ENCODE measurements around the gene CDKN2C. TPM values are rescaled to one million over a fixed set of nuclear protein-coding genes. Genes with fewer than 3 reads are reported as not detected.

Gene CDKN2C
- total RNA-seq, 2 donors from 2014 or later = 0.66 TPM

- Histone ChIP-seq H3K4me3 (ENCODE audit: low read length) (peak overlapping the region; percentile 79), H3K9ac (ENCODE audit: extremely low read depth, low read length, poor library complexity, severe bottlenecking) (no peak overlapping the region), H3K27ac (ENCODE audit: low read depth, low read length) (no peak overlapping the region), H3K9me3 (ENCODE audit: control insufficient read depth, low read length) (no peaks in the 10 kb centered on the region), H3K4me1 (ENCODE audit: control insufficient read depth, insufficient read depth, low read length) (no peaks in the 10 kb centered on the region), H3K27me3 (ENCODE audit: control insufficient read depth, insufficient read depth, low read length, poor library complexity, severe bottlenecking) (peaks cover 98% of the 10 kb centered on the region), H3K36me3 (ENCODE audit: control insufficient read depth, insufficient read depth, low read length) (no peaks in the 10 kb centered on the region)
- DNase-seq = no peak
- 0% methylated on average over 6 to 63 of the region's 63 CpGs for WGBS, 2 experiments (ENCODE audit: insufficient coverage in 1 of 2, insufficient read length in 1 of 2)
- peaks cover 94% of the 10 kb centered on the region for H3K27me3 Mint-ChIP-seq (ENCODE audit: insufficient read depth)
- TF ChIP-seq CTCF (conservative IDR thresholded peaks at IDR 0.05) = no peak
- no peaks in the 10 kb centered on the region for H3K36me3 Mint-ChIP-seq (ENCODE audit: low read depth)
- H3K4me3 Mint-ChIP-seq = peak overlapping the region; percentile 60
- H3K4me1 Mint-ChIP-seq = peaks cover 15% of the 10 kb centered on the region
- no peaks in the 10 kb centered on the region for H3K9me3 Mint-ChIP-seq
- no peak overlapping the region for H3K27ac Mint-ChIP-seq
Observed at GRCh38 chr1:50977575-50978143, 7.6 kb downstream of the CDKN2C start.

- H3K27ac Mint-ChIP-seq = no peak overlapping the region
Observed at GRCh38 chr1:50978144-50978851, 8.3 kb downstream of the CDKN2C start.

More at GRCh38 chr1:50978144-50978851, 8.3 kb downstream of the CDKN2C start:
- H3K27me3 Mint-ChIP-seq (ENCODE audit: insufficient read depth) = peaks cover 94% of the 10 kb centered on the region
- Histone ChIP-seq H3K36me3 (ENCODE audit: control insufficient read depth, insufficient read depth, low read length) (no peaks in the 10 kb centered on the region), H3K27ac (ENCODE audit: low read depth, low read length) (no peak overlapping the region), H3K4me1 (ENCODE audit: control insufficient read depth, insufficient read depth, low read length) (no peaks in the 10 kb centered on the region), H3K4me3 (ENCODE audit: low read length) (peak overlapping the region; percentile 79), H3K9ac (ENCODE audit: extremely low read depth, low read length, poor library complexity, severe bottlenecking) (no peak overlapping the region), H3K9me3 (ENCODE audit: control insufficient read depth, low read length) (no peaks in the 10 kb centered on the region), H3K27me3 (ENCODE audit: control insufficient read depth, insufficient read depth, low read length, poor library complexity, severe bottlenecking) (peaks cover 98% of the 10 kb centered on the region)
- H3K4me1 Mint-ChIP-seq = peaks cover 15% of the 10 kb centered on the region
- H3K9me3 Mint-ChIP-seq = no peaks in the 10 kb centered on the region
- DNase-seq = peak; percentile 92
- peak overlapping the region; percentile 60 for H3K4me3 Mint-ChIP-seq
- no peaks in the 10 kb centered on the region for H3K36me3 Mint-ChIP-seq (ENCODE audit: low read depth)
- TF ChIP-seq CTCF (conservative IDR thresholded peaks at IDR 0.05) = no peak
- 1% methylated on average over 42 of the region's 42 CpGs; no CpG with 5 or more reads in 1 of the 2 experiments for WGBS, 2 experiments (ENCODE audit: insufficient coverage in 1 of 2, insufficient read length in 1 of 2)
